WTC11 (cell line): ENCODE data around the gene ADPGK. TPM values are rescaled to one million over a fixed set of nuclear protein-coding genes. Genes with fewer than 3 reads are reported as not detected.

Experiments
- ATAC-seq: fragments of 200-7000 bp; cut with Tn5 transposase; 2 replicates; pipeline ENCODE4 v1.10.0; 2021; ENCODE audit warnings: mild to moderate bottlenecking, moderate library complexity
- CTCF ChIA-PET: fragments of 300-600 bp; sonication (Branson Sonifier 250); formaldehyde crosslinking; loops from one replicate; lab custom pipeline; 2021; ENCODE audit warnings: antibody characterized with exemption; lab: Charles Lee
- POLR2A ChIA-PET: fragments of 350-600 bp; sonication (Branson Sonifier 250); formaldehyde crosslinking; loops from one replicate; lab custom pipeline; 2021; ENCODE audit warnings: antibody characterized with exemption; lab: Charles Lee
- DNase-seq: peaks from one replicate; pipeline ENCODE4 v3.0.0; 2021; ENCODE audit warnings: low spot score
- H3K27ac Mint-ChIP-seq: 2 replicates; pipeline ENCODE4 v1.8.0; 2021; ENCODE audit warnings: mixed read lengths
- H3K27me3 Mint-ChIP-seq: 2 replicates; pipeline ENCODE4 v1.8.0; 2021; ENCODE audit warnings: low read depth, mild to moderate bottlenecking, moderate library complexity, mixed read lengths
- H3K36me3 Mint-ChIP-seq: 2 replicates; pipeline ENCODE4 v1.8.0; 2021; ENCODE audit warnings: mixed read lengths
- H3K4me1 Mint-ChIP-seq: 2 replicates; pipeline ENCODE4 v1.8.0; 2022; ENCODE audit warnings: mixed read lengths
- H3K4me3 Mint-ChIP-seq: 2 replicates; pipeline ENCODE4 v1.8.0; 2021; ENCODE audit warnings: mild to moderate bottlenecking, moderate library complexity, mixed read lengths
- H3K9me3 Mint-ChIP-seq: 2 replicates; pipeline ENCODE4 v1.8.0; 2021; ENCODE audit warnings: mixed read lengths
- ATF1 ChIP-seq: sonication (generic); formaldehyde crosslinking; IDR thresholded peaks from 2 replicates; pipeline ENCODE4 v1.8.1; 2023; ENCODE audit warnings: mild to moderate bottlenecking, moderate library complexity, missing genetic modification reagents
- CBFB ChIP-seq: sonication (generic); formaldehyde crosslinking; IDR thresholded peaks from 2 replicates; pipeline ENCODE4 v1.8.1; 2022; ENCODE audit warnings: mild to moderate bottlenecking, low read depth, missing genetic modification reagents
- E2F5 ChIP-seq: sonication (generic); formaldehyde crosslinking; IDR thresholded peaks from 2 replicates; pipeline ENCODE4 v1.8.1; 2022; ENCODE audit warnings: mild to moderate bottlenecking, moderate library complexity, missing genetic modification reagents
- EMX1 ChIP-seq: fragments of 250-450 bp; sonication (Bioruptor Pico); IDR thresholded peaks from 2 replicates; pipeline ENCODE4 v1.8.0; 2021; ENCODE audit warnings: mild to moderate bottlenecking
- ESRRA ChIP-seq: sonication (generic); formaldehyde crosslinking; IDR thresholded peaks from 2 replicates; pipeline ENCODE4 v1.8.1; 2022; ENCODE audit warnings: mild to moderate bottlenecking, missing genetic modification reagents, borderline replicate concordance
- FOXJ3 ChIP-seq: sonication (generic); formaldehyde crosslinking; IDR thresholded peaks from 2 replicates; pipeline ENCODE4 v1.9.0; 2021; ENCODE audit warnings: missing genetic modification reagents, mild to moderate bottlenecking, borderline replicate concordance
- JAZF1 ChIP-seq: fragments of 250-450 bp; sonication (Bioruptor Pico); IDR thresholded peaks from 2 replicates; pipeline ENCODE4 v1.9.0; 2021; ENCODE audit warnings: moderate library complexity, mild to moderate bottlenecking, inconsistent platforms
- JUN ChIP-seq: sonication (generic); formaldehyde crosslinking; IDR thresholded peaks from 2 replicates; pipeline ENCODE4 v1.8.0; 2023; ENCODE audit warnings: mild to moderate bottlenecking, missing genetic modification reagents
- MXD4 ChIP-seq: fragments of 250-450 bp; sonication (Bioruptor Pico); IDR thresholded peaks from 2 replicates; pipeline ENCODE4 v1.8.0; 2021; ENCODE audit warnings: mild to moderate bottlenecking, moderate library complexity, borderline replicate concordance
- MYBL2 ChIP-seq: sonication (generic); formaldehyde crosslinking; IDR thresholded peaks from 2 replicates; pipeline ENCODE4 v1.8.1; 2023; ENCODE audit warnings: mild to moderate bottlenecking, moderate library complexity, missing genetic modification reagents
- NFATC4 ChIP-seq: fragments of 250-450 bp; sonication (Bioruptor Pico); IDR thresholded peaks from 2 replicates; pipeline ENCODE4 v1.9.0; 2021; ENCODE audit warnings: mild to moderate bottlenecking
- PRDM15 ChIP-seq: sonication (generic); formaldehyde crosslinking; IDR thresholded peaks from 2 replicates; pipeline ENCODE4 v1.8.0; 2022; ENCODE audit warnings: missing genetic modification reagents
- PRRX2 ChIP-seq: fragments of 250-450 bp; sonication (Bioruptor Pico); IDR thresholded peaks from 2 replicates; pipeline ENCODE4 v1.8.0; 2021; ENCODE audit warnings: mild to moderate bottlenecking
- RORB ChIP-seq: fragments of 250-450 bp; sonication (Bioruptor Pico); IDR thresholded peaks from 2 replicates; pipeline ENCODE4 v1.9.0; 2021; ENCODE audit warnings: mild to moderate bottlenecking
- SMAD4 ChIP-seq: sonication (generic); formaldehyde crosslinking; IDR thresholded peaks from 2 replicates; pipeline ENCODE4 v1.8.0; 2022; ENCODE audit warnings: mild to moderate bottlenecking, missing genetic modification reagents
- SOX15 ChIP-seq: fragments of 250-450 bp; sonication (Bioruptor Pico); IDR thresholded peaks from 2 replicates; pipeline ENCODE4 v1.9.0; 2021; ENCODE audit warnings: mild to moderate bottlenecking
- SP1 ChIP-seq: sonication (generic); formaldehyde crosslinking; conservative IDR thresholded peaks from 2 replicates; pipeline ENCODE4 v1.8.1; 2022; ENCODE audit warnings: missing genetic modification reagents
- ZBTB21 ChIP-seq: sonication (generic); formaldehyde crosslinking; IDR thresholded peaks from 2 replicates; pipeline ENCODE4 v1.8.1; 2023; ENCODE audit warnings: mild to moderate bottlenecking, missing genetic modification reagents, borderline replicate concordance
- ZNF219 ChIP-seq: sonication (generic); formaldehyde crosslinking; IDR thresholded peaks from 2 replicates; pipeline ENCODE4 v1.8.0; 2023; ENCODE audit warnings: missing genetic modification reagents, mild to moderate bottlenecking, borderline replicate concordance
- ZNF232 ChIP-seq: sonication (generic); formaldehyde crosslinking; IDR thresholded peaks from 2 replicates; pipeline ENCODE4 v1.8.0; 2022; ENCODE audit warnings: mild to moderate bottlenecking, missing genetic modification reagents
- ZNF423 ChIP-seq: fragments of 250-450 bp; sonication (Bioruptor Pico); IDR thresholded peaks from 2 replicates; pipeline ENCODE4 v2.1.2; 2022; ENCODE audit warnings: mild to moderate bottlenecking, moderate library complexity
- total RNA-seq: library from RNA; stranded (reverse); gene quantifications from 3 replicates; pipeline ENCODE4 v1.2.3, GENCODE V29; 2021
- TF ChIP-seq, protein P1 (sequence below): sonication (generic); formaldehyde crosslinking; IDR thresholded peaks from 2 replicates; pipeline ENCODE4 v1.8.1; 2023; ENCODE audit warnings: mild to moderate bottlenecking, missing genetic modification reagents, borderline replicate concordance
- TF ChIP-seq, protein P2 (sequence below): sonication (generic); formaldehyde crosslinking; IDR thresholded peaks from 2 replicates; pipeline ENCODE4 v1.8.0; 2022; ENCODE audit warnings: mild to moderate bottlenecking, missing genetic modification reagents

ADPGK gene
- total RNA-seq, 1 experiment from 2014 or later = 37.9 TPM

GRCh38 chr15:72796210-72796514 lies 12.6 kb upstream of the ADPGK start:
- TF ChIP-seq JAZF1 (CRISPR knock-in tag) (no peak), ZNF232 (no peak), ESRRA (CRISPR knock-in tag) (no peak), CBFB (CRISPR knock-in tag) (no peak), SOX15 (CRISPR knock-in tag) (no peak), FOXJ3 (no peak), ZBTB21 (no peak), JUN (no peak)
- TF ChIP-seq, protein P1, sequence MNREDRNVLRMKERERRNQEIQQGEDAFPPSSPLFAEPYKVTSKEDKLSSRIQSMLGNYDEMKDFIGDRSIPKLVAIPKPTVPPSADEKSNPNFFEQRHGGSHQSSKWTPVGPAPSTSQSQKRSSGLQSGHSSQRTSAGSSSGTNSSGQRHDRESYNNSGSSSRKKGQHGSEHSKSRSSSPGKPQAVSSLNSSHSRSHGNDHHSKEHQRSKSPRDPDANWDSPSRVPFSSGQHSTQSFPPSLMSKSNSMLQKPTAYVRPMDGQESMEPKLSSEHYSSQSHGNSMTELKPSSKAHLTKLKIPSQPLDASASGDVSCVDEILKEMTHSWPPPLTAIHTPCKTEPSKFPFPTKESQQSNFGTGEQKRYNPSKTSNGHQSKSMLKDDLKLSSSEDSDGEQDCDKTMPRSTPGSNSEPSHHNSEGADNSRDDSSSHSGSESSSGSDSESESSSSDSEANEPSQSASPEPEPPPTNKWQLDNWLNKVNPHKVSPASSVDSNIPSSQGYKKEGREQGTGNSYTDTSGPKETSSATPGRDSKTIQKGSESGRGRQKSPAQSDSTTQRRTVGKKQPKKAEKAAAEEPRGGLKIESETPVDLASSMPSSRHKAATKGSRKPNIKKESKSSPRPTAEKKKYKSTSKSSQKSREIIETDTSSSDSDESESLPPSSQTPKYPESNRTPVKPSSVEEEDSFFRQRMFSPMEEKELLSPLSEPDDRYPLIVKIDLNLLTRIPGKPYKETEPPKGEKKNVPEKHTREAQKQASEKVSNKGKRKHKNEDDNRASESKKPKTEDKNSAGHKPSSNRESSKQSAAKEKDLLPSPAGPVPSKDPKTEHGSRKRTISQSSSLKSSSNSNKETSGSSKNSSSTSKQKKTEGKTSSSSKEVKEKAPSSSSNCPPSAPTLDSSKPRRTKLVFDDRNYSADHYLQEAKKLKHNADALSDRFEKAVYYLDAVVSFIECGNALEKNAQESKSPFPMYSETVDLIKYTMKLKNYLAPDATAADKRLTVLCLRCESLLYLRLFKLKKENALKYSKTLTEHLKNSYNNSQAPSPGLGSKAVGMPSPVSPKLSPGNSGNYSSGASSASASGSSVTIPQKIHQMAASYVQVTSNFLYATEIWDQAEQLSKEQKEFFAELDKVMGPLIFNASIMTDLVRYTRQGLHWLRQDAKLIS (CRISPR knock-in tag) = no peak
- TF ChIP-seq, all 79 proteins: peak for 0
- Mint-ChIP-seq H3K27ac (no peak overlapping the region), H3K36me3 (no peaks in the 10 kb centered on the region), H3K9me3 (0 out of 2 replicates have a peak, but pooled peaks cover 4% of the 10 kb centered on the region), H3K4me3 (peak overlapping the region; percentile 89), H3K27me3 (peaks cover 19% of the 10 kb centered on the region), H3K4me1 (peaks cover 7% of the 10 kb centered on the region)
- ATAC-seq = no peak
- ChIA-PET POLR2A (no interaction called here), CTCF (interaction anchor here (0.6 to 1.8 kb wide), 5 partner anchors 12 to 286 kb away, joined by 3 to 8 read pairs (median 5); no protein-coding TSS in a partner anchor)
- no peak for DNase-seq

- Mint-ChIP-seq H3K4me1 (peaks cover 7% of the 10 kb centered on the region), H3K4me3 (no peak overlapping the region), H3K36me3 (no peaks in the 10 kb centered on the region), H3K27me3 (peaks cover 22% of the 10 kb centered on the region), H3K9me3 (0 out of 2 replicates have a peak, but pooled peaks cover 4% of the 10 kb centered on the region), H3K27ac (no peak overlapping the region)
- DNase-seq (no peak), ATAC-seq (no peak)
- no peak for TF ChIP-seq SMAD4 (CRISPR knock-in tag)
- TF ChIP-seq NFATC4 = no peak
- TF ChIP-seq, protein P2, sequence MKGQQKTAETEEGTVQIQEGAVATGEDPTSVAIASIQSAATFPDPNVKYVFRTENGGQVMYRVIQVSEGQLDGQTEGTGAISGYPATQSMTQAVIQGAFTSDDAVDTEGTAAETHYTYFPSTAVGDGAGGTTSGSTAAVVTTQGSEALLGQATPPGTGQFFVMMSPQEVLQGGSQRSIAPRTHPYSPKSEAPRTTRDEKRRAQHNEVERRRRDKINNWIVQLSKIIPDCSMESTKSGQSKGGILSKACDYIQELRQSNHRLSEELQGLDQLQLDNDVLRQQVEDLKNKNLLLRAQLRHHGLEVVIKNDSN (CRISPR knock-in tag) = no peak
- TF ChIP-seq MXD4 (CRISPR knock-in tag) = no peak
- TF ChIP-seq ATF1 (CRISPR knock-in tag) = no peak
- ChIA-PET CTCF (interaction anchor here (1.0 to 1.3 kb wide), 4 partner anchors 10 to 450 kb away, joined by 3 to 6 read pairs (median 3); no protein-coding TSS in a partner anchor), POLR2A (no interaction called here)
Observed at GRCh38 chr15:72793766-72794660, 10.5 kb upstream of the ADPGK start.

GRCh38 chr15:72792431-72792830 lies 8.9 kb upstream of the ADPGK start:
- no peaks in the 10 kb centered on the region for H3K36me3 Mint-ChIP-seq
- H3K4me3 Mint-ChIP-seq = no peak overlapping the region
- ATAC-seq (no peak), DNase-seq (no peak)
- no peak overlapping the region for H3K27ac Mint-ChIP-seq
- peaks cover 22% of the 10 kb centered on the region for H3K27me3 Mint-ChIP-seq
- CTCF ChIA-PET = interaction anchor here (1.0 kb wide), 1 partner anchor 8 kb away, joined by 3 read pairs; no protein-coding TSS in a partner anchor
- POLR2A ChIA-PET = no interaction called here
- H3K9me3 Mint-ChIP-seq = 0 out of 2 replicates have a peak, but pooled peaks cover 4% of the 10 kb centered on the region
- H3K4me1 Mint-ChIP-seq = peaks cover 3% of the 10 kb centered on the region
- TF ChIP-seq SP1 (CRISPR knock-in tag) (no peak), EMX1 (CRISPR knock-in tag) (no peak), MYBL2 (no peak), CBFB (CRISPR knock-in tag) (no peak), E2F5 (CRISPR knock-in tag) (no peak), ZNF423 (CRISPR knock-in tag) (no peak), JAZF1 (CRISPR knock-in tag) (no peak), PRDM15 (CRISPR knock-in tag) (no peak), JUN (no peak), ZNF219 (CRISPR knock-in tag) (no peak), RORB (no peak), PRRX2 (CRISPR knock-in tag) (no peak)
